Astrocyte (in vitro differentiated cells and primary cell): ENCODE measurements around the gene APBB1.

Experiments
- EZH2 ChIP-seq: IDR thresholded peaks from 2 replicates; pipeline ENCODE4 v1.6.1; 2012; ENCODE audit warnings: mild to moderate bottlenecking, low read length, inconsistent platforms; ENCODE audit not compliant: insufficient read depth
- TF ChIP-seq, protein P1 (sequence below): IDR thresholded peaks from 2 replicates; pipeline ENCODE4 v1.5.1; 2011; ENCODE audit warnings: low read depth, mild to moderate bottlenecking, inconsistent platforms, low read length, moderate library complexity; ENCODE audit not compliant: insufficient read depth

DNA sequence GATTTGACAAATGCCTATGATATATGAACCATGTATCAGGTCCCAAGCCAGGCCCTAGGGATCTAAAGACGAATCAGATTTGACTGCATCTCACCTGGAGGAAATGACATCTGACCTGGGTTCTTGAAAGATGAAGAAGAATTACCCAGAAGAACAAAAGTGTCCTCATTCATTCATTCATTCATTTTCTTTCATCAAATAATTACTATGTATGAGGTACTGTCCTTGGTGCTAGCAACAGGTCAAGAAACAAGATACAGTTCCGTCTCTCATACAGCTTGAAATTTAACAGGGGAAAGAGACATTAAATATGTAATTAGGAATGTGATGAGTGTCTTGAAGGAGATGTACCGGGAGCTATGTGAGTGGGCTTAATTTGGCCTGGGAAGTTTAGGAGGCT, 1.8 kb upstream of the APBB1 start:
- TF ChIP-seq, protein P1, sequence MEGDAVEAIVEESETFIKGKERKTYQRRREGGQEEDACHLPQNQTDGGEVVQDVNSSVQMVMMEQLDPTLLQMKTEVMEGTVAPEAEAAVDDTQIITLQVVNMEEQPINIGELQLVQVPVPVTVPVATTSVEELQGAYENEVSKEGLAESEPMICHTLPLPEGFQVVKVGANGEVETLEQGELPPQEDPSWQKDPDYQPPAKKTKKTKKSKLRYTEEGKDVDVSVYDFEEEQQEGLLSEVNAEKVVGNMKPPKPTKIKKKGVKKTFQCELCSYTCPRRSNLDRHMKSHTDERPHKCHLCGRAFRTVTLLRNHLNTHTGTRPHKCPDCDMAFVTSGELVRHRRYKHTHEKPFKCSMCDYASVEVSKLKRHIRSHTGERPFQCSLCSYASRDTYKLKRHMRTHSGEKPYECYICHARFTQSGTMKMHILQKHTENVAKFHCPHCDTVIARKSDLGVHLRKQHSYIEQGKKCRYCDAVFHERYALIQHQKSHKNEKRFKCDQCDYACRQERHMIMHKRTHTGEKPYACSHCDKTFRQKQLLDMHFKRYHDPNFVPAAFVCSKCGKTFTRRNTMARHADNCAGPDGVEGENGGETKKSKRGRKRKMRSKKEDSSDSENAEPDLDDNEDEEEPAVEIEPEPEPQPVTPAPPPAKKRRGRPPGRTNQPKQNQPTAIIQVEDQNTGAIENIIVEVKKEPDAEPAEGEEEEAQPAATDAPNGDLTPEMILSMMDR: no peak
- no peak for TF ChIP-seq EZH2
